Femur (tissue), 1 donor: ENCODE measurements around the gene STX18.
A peak's percentile ranks its signal among the peaks of the same experiment; 100 is the strongest.

Experiments used
- DNase-seq: peaks from one replicate; pipeline ENCODE4 v3.0.0-alpha.2; 2017

STX18 gene

DNA sequence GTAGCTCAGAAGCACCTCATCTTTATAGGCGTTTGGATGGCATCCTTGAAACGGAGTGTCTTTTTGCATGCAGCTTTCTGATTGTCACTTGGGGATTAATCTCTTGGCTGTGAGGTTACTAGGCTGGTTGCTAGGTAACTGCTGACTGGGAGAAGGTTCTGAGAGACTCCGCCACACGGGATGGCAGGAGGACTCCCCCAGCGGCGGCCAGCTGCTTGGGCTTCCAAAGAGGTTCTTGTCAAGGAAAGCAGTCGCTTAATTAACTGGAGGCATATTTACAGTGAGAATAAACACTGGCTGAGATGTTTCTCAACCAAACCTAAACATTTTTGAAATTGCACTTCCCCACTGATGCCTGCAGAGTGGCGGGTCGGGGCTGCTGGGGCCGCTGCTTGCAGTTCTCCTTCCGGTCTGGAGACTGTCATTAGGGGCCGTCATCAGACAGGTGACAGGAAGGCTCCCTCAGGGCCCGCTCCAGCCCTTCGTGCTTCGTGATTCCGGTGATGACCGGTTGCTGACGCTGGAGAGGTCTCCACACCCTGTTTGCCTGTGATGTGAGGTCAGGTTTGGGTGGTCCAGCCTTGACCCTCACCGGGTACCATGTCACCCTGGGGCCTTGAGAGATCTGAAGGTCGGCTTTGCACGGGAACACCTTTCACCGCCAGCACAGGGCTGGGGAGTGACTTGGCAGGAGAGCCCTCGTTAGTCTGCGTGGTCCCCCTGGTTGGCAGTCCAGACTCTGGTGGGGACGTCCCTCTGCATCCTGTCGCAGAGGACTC is 145.8 kb downstream of the STX18 start:
- DNase-seq, result peak; percentile 18

DNA sequence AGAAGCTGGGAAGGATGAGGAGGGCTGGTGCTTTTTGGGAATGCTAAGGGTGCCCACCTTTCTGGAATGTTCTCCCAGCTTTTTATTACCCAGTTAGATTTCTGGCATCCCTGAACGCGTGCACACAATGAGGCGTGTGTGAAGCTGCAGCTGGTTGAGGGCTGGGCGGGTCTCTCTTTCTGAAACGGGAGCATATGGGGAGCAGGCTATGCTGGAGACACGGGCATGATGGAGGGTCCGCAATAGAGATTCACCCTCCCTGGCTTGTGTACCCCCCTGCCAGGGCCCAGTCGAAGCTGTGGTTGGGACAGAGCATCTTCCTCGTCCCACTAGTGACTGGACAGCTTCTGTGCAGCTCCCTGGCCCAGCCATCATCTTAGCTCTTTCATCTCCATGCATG is 146.5 kb downstream of the STX18 start:
- peak; percentile 6 for DNase-seq

DNA sequence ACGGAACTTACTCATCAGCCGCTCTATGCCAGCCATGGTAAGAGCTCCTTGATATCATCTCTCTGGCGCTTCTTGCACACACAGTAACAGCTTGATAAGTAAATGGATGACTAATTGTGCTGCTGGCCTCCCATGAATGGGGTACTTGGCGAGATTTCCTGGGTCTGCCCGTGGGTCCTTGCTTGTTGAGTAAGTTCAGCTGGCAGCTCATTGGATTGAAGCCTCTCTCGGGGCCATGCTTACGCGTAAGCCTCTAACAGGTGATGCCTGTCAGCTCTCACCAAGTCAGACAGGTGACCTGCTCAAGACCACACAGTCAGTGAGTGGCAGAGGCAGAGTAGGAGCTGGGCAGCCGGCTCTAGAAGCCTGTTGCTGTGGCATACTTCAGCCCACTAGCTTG is 147.2 kb downstream of the STX18 start:
- DNase-seq, result no peak

DNA sequence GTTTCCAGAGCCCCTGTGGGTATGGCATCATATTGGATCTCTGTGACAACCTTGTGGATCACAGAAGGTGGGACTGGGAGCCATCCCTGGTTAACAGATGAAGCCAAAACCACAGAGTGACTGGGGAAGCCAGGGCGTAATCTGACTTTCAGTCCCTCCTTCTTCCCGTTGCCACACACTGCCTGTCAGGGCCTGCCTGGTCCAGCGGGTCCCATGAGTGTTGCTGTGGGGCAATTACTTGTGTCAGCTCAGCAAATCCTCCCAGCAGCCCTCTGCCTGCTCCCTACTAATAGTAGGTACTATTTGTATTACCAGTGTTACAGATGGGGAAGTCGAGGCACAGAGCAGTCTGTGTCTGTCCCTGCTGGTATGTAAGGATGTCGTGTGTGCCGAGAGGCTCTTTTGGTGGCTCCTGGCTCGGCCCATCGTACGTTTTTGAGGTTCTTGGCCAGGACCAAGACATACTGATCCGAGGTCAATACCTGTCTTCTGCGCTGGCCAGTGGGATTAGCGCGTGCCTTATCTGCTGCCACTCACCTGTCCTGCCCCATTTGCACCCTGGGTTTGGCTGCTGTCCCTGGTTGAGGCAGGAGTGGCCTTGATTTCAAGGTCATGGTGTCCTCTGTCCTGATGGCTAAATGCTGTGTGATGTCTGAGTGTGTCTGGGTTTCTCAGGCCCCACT is 149.2 kb downstream of the STX18 start:
- DNase-seq, result no peak

DNA sequence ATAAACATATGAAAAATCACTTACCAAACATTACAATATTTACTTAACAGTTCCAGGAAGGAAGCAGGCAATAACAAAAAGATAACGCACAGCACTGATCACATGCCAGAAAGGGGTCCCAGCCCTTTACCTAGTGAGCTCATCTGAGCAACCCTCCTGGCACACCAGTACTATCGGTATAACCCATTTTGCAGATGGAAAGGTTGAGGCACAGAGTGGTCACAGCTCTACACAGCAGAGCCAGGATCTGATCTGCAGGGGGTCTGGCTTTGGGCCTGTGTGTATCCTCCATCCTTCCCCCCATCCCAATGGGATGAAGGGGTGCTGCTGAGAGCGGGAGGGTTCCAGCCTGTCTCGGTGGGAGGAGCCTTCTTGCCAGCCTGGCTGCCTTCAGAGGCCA is 150.0 kb downstream of the STX18 start:
- DNase-seq, result no peak

DNA sequence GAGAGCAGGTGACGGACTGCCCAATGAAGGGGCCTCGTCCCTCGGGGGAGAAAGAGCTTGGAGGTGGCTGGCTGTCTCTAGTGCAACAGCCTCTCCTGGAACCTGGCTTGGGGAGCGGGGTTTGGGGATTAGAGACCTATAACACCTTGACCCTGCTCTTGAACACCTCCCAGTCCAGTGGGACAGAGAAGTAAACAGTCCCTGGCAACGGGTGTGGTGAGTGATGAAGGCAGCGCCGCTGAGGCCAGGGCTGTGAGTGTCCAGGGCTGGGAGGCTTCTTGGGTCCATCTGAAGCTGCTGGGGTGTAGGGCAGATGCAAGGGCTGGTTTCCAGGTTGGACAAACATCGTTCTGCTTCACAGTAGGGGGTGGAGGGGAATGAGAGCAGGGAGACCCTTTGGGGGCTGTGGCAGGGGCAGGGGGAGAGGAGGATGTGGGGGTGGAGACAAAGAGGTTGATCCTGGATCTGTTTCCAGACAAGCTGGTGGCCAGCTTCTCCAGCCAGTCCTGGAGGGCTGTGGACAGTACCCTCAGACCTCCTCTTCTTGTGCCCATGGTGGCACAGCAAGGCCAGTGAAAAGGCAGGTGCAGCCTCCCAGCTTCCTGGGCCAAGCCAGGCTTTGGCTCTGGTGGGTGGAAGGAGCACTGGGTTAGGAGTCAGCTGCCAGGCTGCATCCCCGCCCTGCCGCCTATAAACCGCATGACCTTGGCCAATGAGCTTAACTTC is 151.2 kb downstream of the STX18 start:
- no peak for DNase-seq

DNA sequence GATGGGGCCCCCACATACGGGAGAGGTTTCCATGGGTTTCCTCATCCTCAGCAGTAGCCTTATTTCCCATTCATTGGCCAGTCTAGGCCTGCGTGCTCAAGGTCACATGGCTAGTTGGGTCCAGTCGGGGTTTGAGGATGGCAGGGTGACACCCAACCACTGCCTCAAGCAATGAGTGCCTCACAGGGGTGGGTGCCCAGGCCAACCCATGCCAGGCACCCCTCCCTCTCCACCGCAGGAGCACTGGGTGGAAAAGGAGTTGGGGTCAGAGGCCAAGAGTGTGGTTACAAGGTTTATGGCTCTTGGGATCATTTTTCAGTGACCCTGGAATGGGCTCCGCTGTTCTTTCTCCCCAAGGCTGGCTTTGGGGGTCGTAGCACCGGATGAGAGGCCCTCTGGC is 151.8 kb downstream of the STX18 start:
- no peak for DNase-seq

DNA sequence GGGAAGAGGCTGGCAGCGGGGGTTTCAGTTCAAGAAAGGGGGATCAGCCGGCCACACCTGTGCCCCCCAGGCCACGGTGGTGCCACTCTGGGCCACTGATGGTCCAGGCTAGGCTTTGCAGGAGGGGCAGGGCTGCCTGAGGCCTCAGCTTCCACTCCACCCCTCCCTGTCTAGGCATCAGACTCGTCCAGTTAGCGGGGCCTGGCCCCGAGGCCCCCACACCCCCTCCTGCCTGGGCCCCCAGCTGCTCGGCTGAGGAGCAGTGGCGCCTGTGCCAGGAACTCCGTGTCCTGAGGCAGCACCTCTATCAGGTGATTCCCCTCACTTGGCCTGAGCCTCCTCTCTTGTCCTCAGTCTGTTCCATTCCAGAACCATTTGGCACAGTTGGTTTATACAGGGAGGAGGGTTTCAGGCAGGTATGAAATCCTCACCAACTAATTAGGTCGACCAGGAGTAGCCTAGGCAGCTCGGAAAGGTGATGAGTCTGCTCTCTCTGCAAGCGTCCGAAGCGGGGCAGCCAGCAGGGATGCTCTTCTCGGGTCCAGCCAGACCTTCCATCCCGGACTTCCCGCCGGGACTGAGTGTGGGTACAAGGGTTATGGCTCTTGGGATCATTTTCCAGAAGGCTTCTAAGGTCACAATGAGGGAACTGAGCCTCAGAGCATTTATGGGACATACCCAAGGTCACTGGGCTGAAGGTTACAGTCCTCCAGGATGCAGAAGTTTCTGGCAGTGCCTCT is 152.8 kb downstream of the STX18 start:
- DNase-seq, result no peak

DNA sequence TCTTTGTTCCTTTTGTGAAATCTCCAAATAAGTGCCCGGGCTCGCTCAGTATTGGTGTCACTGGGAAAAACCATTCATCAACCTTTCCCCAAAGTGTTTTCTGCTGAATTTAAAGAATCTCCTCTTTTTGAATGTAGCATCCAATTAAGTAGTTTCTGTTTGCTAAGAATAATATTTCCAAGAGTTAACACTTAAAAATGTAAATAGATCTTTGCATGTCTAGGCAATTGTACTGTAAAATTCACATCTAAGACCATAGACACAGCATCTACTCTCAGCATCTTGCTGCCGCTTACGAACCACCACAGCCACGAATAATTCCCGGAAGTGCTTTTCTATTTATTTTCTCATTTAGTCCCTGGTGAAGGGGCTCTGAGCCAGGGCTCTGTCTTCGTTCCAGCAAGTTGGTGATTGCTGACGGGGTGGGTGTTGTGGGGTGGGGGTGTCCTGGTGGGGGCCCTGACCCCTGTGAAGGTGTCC is 153.5 kb downstream of the STX18 start:
- DNase-seq, result no peak

DNA sequence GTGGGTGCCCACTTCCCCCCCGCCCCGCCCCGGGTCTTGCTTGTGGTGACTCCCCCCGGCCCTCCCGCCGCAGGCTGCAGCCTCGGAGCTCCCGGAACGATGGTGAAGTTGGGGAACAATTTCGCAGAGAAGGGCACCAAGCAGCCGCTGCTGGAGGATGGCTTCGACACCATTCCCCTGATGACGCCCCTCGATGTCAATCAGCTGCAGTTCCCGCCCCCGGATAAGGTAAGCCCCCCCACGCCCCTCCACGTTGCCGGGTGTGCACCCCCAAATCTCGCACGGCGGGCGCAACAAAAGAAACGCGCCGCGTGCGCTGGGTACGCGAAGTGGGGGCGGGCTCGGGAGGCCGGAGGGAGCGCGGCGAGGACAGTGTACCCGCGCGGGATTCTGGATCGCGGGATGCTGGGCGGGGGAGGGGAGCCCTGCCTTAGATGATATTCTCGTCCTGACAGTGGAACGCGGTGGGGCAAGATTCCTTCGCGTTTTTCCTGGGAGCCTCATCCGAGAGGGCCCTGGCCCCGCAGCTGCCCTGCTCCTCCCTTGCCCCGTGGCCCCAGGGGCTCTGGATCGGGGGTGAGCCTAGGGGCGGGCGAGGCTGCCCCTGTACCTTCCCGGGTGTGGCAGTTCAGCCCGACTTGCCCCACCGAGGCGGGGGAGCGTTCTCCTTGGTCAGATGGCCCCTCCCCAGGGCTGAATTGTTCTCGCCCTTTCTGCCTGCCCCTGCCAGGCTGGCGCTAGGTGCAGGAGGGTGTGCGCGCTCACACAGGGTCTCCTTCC is 154.1 kb downstream of the STX18 start:
- DNase-seq, result no peak

DNA sequence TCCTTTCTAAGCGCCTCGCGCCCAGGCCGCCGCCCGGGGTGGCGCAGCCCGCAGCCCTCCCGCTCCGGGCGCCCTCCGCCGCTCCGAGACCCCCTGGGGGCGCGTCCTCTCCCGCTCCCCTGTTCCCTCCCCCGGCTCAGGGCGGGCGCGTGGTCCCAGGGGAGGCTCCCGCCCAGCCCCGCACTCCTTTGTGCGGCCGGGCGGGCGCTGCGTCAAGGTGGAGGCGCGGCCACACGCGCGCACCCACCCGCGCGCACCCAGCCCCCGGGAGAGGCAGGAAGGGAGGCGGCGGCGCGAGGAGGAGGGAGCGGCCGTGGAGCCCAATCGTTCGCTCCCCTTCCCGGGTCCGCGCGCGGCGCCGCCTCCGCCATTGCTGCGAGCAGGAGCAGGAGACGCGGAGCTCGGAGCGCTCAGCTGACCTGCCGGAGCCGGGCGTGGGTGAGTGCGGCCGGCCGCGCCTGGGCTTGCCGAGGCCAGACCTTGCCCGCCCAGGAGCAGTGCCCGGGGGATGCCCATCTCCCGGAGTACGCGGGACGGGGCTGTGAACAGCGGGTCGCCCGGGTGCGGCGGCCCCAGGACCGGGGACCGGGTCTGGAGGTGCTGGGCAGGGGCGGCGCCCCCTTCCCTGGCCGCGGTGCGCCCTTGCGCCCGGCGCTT is 155.0 kb downstream of the STX18 start, which contains the start of gene NSG1:
Gene NSG1 (plus strand): TSS at position 367 of the 657 bp plus-strand sequence. CDS start 528 bp downstream, outside the sequence.
- no peak for DNase-seq

DNA sequence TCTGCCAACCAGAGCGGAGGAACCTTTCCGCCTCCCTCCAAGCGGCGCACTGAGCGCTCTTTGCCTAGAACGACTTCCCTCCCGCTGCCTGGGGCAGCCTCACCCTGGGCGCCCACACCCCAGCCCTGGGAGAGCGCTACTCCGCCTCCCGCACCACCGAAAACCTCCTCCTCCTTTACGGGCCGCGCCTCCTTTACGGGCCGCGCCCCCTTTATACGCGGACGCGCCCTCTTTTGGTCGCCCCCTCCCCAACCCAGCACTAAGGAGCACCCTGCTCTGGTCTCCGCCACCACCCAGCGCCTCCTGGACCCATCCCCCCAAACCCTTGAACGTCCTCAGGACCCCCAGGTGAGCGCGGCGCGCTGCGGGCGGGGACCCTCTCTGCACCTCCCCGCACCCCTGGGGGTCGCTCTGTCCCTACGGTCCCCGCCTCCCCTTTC is 155.5 kb downstream of the STX18 start:
- no peak for DNase-seq

DNA sequence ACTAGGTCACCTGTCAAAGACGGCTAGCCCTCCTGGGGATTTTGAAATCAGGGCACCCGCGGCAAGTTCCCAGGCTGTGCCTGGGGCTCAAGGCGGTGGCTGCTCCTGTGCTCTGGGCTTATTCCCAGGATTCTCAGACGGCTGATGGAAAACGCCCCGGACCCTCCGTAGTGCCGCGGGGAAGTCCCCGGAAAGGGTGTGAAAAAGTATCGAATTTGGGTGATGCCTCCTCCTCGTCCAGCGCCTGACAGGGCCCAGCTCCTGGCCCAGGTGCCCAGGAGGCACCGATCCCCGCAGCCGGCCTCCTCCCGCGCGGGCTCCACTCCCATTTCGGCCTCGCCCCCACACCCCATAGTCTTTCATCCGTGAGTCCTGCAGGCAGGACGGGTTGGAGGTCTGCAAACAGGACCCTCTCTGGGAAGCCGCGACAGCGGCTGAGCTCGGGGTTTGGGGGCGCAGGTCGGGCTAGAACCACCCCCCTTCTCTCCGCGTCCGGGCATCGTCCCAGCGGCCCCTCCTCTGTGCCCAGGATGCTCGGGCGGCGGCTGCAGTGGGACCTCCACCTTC is 156.0 kb downstream of the STX18 start:
- DNase-seq, result no peak

DNA sequence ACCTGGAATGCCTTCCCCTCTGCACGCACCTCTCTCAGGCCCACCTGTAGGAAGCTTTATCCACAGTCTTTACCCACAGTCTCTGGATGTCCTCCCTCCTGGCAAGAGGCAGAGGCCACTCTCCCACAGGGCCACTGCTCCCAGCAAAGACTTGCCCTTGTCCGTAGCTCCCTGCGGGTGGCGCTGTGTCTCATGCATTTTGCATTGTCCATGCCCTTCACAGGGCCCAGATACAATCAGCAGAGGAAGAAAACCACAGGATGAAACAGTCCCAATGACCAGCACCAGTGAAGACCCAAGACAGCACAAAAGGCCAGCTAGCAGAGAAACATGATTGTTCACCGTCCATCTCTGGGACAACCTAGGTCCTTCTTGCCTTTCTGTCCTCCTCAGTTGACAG is 157.0 kb downstream of the STX18 start:
- no peak for DNase-seq

DNA sequence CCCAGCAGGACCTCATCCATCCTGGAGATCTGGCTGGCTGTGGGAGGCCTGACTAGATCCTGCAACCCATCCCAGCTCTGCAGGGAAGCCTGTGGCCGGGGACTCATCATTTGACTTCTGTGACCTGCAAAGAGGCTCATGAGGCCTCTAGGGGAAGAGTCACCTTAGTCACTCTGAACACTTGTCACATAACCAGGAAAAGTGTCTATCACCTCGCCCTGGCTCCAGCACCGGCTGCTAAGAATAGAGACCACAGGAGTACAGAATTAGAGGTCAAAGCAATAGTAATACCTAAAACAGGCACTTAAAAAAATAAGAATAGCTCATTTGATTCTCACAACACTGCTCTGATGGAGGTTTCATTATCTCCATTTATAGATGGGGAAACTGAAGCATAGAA is 158.8 kb downstream of the STX18 start:
- no peak for DNase-seq

DNA sequence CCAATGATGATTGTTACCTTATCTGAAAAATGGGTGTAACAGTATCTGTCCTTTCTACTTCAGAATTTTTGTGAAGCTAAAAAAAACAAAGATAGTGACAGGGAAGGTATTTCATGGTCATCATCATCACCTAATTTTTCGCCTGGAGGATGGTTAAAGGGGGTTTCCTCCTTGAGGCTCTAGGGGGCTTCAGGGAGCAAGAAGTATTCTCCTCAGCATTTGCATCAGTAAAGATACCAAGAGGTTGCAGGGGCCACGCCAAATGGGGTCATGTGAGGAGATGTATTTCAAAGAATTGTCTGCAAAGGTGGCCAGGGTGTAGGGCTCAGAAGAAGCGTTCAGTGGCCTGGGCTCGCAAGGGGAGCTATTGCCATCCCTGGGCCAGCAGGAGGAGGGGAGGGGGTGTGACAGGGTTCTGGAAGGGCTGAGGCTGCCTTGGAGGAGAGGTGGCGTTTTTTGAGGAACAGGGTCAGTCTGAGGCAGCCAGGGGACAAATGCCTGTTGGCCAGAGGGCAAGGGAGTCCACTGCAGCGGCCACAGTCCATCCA is 162.2 kb downstream of the STX18 start:
- DNase-seq, result no peak

DNA sequence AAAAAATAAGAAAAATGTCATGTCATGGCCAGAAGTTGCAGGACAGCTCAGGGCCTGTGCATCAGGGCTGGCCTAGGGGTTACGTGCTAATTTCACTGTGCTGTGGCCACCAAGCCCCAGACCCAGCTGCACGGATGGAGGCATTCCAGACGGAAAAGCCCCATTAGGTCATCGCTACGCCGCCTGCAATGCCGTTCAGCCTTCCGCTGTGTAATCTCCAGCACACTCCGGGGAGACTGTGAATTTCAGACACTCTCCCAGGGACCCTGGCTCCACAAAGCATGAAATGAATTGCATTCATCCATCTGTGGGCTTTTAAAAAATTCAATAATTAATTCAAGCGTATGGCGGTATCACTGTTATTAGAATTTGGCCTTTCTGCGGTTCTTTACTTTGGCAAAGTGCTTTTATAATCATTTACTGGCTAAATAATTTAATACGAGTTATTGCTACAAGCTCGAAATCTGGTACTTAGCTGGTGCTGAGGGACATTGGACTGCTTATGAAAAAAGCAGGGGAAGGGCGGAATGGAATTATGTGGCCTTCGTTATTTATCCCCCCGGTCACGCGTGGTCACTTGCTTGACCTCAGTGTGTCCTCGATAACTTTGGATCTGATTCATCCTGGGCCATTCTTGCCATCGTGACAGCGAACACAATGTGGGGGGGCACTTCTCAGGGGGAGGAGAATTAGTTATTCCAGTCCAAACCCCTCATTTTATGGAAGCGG is 164.0 kb downstream of the STX18 start:
- peak; percentile 71 for DNase-seq

DNA sequence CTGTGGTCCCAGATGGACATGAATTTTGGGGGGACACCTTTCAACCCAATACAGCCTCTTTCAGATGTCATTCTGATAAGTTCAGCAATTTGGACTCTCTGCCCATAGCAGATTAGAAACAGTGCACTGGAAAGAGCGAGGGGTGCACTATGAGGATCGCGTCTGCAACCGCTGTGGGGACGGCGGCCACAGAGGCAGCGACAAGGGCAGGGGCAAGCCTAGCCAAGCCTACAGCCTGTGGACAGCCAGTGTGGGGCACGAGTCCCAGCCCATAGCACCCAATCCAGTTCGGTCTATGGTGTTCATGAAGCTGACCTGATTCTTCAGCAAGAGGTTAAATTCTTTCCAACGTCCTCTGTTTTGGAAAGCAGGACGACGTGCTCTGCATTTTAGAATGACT is 164.7 kb downstream of the STX18 start:
- no peak for DNase-seq

DNA sequence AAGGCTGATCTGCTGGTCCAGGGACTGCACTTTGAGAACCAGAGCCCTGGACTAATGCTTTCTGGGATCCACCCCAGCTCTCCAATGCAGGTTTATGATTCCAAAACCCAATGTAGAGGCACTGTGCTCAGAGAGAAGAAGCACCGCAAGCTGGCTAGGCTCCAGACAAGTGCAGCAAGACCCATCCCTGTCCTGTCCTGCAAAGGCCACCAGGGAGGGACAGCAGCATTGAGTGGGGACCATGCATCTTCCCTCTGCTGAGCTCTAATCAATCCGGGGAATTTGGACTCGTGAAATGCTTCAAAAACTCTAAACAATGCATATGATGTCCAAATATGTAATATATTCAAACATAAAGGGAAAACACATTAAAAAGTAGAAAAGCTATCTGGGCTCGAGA is 165.8 kb downstream of the STX18 start:
- no peak for DNase-seq
